NB4 (cell line): ENCODE results near the gene CLGN.

ENCODE experiments used
- CTCF ChIP-seq: IDR thresholded peaks from one replicate; pipeline ENCODE4 v1.5.1; 2012; ENCODE audit warnings: low read depth, low read length
- MAX ChIP-seq: IDR thresholded peaks from 2 replicates; pipeline ENCODE4 v1.6.1; 2011; ENCODE audit warnings: low read depth, low read length
- MYC ChIP-seq: IDR thresholded peaks from 2 replicates; pipeline ENCODE4 v1.6.1; 2011; ENCODE audit warnings: low read depth, low read length
- POLR2A ChIP-seq: IDR thresholded peaks from 2 replicates; pipeline ENCODE4 v1.6.1; 2011; ENCODE audit warnings: mild to moderate bottlenecking; ENCODE audit not compliant: insufficient read length; ENCODE audit errors: extremely low read depth

DNA sequence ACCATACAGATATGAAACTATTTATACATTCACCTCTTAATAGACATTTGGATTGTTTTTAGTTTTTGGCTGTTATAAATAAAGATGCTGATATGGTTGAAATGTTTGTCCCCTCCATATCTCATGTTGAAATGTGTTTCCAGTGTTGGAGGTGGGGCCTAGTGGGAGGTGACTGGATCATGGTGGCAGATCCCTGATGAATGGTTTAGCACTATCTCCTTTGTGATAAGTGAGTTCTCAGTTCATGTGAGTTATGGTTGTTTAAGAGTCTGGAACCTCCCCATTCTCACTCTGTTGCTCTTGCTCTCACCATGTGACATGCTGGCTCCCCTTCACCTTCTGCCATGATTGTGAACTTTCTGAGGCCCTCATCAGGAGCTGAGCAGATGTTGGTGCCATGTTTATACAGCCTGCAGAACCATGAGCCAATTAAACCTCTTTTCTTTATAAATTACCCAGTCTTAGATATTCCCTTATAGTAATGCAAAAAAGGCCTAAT, 12.2 kb upstream of the CLGN start:
- TF ChIP-seq POLR2A (no peak), CTCF (no peak), MYC (no peak), MAX (no peak)
